Coronary artery (tissue), 2 donors: ENCODE data around the gene ALG1.
"Not testable (repeated sequence)": the region's sequence is repeated elsewhere in the genome, so short reads cannot be mapped to it uniquely, and the experiment has no call there.

Experiments
- DNase-seq: peaks from one replicate; pipeline ENCODE4 v3.0.0-alpha.2; 2017; ENCODE audit warnings: low spot score
- H3K27ac ChIP-seq, 2 donors: fragments of 200-600 bp; sonication (generic); one replicate each; pipeline ENCODE4 v1.5.1; 2016 to 2019
- H3K4me3 ChIP-seq: fragments of 200-600 bp; sonication (generic); 2 replicates; pipeline ENCODE4 v1.5.1; 2016; ENCODE audit warnings: mild to moderate bottlenecking, moderate library complexity
- TF ChIP-seq, protein P1 (sequence below): fragments of 200-600 bp; sonication (generic); IDR thresholded peaks from one replicate; pipeline ENCODE4 v1.5.1; 2019; ENCODE audit warnings: antibody characterized with exemption

The ALG1 gene

DNA sequence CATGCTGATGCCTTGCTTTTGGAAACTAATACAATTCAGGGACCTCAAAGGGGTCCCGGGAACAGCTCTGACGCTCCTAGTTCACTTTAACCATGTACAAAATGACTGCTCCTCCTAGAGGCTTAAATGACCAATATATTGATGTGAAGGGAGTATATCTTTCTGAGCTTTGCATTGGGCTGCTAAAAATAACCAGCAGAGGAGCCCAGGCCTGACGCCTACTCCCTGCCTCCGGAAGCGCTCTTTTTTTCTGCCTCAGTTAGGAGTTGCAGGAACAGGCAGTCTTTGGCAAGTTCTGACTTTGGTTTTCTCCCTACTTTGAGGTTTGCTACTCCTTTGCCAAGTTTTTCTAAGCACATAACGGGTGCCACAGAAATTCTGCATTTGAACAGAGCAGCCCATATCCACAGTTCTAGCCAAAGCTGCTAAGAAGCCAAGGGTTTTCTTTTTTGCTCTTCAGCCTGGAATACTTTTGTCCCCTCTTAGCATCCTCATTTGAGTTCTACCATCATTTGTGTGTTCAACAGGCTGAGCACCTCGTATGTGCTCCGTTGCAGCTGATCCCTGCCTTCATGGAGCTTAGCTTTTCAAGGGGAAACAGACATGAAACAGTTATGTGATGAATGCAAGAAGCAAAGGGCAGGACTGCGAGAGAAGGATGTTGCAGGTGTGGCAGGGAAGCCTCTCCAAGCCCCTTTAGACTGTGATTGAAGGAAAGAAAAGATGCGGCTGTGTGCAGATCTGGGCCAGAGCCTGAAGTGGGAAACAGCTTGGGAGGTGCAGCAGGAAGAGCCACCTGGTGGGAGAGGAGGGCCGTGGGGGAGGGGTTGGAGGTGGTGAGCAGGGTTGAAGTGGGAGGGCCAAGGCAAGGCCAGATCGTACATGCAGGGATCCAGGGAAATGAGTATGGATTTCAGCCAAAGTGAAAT, 35.2 kb upstream of the ALG1 start:
- H3K27ac ChIP-seq = no peak overlapping the region
- H3K4me3 ChIP-seq = no peak overlapping the region
- DNase-seq = no peak
- TF ChIP-seq, protein P1, sequence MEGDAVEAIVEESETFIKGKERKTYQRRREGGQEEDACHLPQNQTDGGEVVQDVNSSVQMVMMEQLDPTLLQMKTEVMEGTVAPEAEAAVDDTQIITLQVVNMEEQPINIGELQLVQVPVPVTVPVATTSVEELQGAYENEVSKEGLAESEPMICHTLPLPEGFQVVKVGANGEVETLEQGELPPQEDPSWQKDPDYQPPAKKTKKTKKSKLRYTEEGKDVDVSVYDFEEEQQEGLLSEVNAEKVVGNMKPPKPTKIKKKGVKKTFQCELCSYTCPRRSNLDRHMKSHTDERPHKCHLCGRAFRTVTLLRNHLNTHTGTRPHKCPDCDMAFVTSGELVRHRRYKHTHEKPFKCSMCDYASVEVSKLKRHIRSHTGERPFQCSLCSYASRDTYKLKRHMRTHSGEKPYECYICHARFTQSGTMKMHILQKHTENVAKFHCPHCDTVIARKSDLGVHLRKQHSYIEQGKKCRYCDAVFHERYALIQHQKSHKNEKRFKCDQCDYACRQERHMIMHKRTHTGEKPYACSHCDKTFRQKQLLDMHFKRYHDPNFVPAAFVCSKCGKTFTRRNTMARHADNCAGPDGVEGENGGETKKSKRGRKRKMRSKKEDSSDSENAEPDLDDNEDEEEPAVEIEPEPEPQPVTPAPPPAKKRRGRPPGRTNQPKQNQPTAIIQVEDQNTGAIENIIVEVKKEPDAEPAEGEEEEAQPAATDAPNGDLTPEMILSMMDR = no peak

DNA sequence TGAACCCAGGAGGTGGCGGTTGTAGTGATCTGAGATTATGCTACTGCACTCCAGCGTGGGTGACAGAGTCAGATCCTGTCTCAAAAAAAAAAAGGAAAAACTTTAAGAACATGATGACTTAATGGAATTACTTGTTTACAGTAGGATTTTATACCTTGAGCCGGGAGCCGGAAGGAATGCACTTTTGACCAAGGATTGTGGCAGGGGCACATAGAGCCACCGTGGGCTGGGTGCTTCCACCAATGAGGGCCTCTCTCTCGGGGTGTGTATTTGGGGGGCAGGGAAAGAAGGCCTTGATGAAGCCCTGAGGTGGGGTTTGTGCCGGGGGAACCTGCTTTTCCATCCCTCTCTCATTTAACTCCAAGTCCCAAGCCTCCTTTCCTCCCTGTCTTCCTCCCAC, 31.2 kb upstream of the ALG1 start:
- Histone ChIP-seq H3K4me3 (no peak overlapping the region), H3K27ac (no peak overlapping the region)
- TF ChIP-seq, protein P1 = no peak
- no peak for DNase-seq

DNA sequence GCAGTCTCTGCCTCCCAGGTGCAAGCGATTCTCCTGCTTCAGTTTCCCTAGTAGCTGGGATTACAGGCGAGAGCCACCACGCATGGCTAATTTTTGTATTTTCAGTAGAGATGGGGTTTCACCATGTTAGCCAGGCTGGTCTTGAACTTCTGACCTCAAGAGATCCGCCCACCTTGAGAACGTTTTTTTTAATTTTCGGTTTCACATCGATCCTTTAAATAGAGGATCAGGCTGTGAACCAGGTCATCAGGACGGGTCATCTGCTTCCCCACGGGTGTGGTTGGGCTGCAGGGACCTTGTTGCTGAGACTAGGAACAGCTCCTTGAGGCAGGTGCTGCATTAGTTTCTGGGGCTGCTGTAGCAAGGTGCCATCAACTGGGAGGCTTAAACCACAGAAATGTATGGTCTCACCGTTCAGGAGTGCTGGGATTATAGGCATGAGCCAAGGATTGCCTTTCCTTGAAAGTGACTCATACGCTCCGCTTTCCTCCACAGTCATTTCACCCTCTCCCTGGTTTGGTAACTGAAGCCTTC, 30.0 kb upstream of the ALG1 start:
- no peak overlapping the region for H3K4me3 ChIP-seq
- no peak for DNase-seq
- TF ChIP-seq, protein P1 = no peak
- no peak overlapping the region for H3K27ac ChIP-seq

DNA sequence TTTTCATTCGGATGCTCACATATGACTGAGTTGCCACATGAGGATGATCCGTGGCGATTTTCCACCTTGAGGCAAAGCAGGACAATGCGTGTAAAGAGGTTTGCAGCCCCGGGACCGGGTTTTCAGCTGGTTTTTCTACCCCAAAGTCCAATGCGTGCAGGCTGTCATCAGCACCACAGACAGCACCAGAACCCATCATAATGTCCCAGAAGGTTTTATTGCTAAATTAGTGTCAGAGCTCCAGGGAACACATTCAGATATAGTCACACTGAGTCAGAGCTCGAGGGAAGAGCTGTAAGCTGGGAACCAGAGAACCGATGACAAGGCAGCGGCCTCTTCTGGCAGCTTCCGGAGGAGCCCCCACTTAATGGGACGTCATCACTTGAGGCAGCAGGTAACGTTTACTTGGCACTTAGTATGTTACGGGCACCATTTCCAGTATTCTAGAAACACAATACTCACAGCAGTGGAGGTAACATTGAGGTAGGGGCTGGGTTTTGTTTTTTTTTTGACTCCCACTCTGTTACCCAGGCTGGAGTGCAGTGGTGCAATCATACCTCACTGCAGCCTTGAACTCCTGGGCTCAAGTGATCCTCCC, 29.0 kb upstream of the ALG1 start:
- H3K27ac ChIP-seq = no peak overlapping the region
- DNase-seq = no peak

DNA sequence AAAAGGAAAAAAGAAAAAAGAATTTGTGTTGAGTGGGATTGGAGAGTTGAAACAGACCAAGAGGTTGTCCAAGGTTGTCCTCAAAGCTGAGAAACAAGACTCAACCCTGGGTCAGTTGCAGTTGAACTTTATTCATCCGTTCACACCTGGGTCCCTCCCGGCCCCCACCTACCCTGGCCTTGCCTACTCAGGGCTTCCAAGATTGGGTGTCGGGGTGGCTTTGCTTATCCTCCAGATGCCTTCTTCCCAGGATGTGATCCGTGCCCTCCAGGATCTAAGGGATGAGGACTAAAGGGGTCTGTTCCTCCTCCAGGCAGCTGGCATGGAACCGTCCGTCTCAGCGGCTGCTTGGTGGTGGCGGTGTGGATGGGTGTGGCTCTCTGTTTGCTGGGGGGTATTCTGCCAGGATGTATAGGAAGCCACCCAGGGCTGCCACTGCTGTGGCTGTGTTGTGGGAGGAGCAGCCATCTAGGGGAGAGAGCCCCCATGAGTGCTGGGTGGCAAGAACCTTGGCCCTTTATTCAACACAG, 27.6 kb upstream of the ALG1 start:
- DNase-seq = no peak
- TF ChIP-seq, protein P1 = no peak
- Histone ChIP-seq H3K4me3 (no peak overlapping the region), H3K27ac (no peak overlapping the region)

More for the DNA sequence above, 29.0 kb upstream of the ALG1 start:
- TF ChIP-seq, protein P1 = no peak
- no peak overlapping the region for H3K4me3 ChIP-seq

DNA sequence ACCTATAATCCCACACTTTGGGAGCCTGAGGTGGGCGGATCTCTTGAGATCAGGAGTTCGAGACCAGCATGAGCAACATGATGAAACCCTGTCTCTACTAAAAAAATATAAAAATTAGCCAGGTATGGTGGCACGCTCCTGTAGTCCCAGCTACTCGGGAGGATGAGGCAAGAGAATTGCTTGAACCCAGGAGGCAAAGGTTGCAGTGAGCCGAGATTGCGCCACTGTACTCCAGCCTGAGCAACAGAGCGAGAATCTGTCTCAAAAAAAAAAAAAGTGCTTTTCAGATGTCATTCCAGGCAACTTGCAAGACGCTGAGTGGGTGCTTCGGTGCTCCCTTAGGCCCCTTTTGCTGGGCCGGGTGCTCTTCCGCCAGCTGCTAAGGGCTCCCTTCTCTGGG, 27.1 kb upstream of the ALG1 start:
- DNase-seq, H3K4me3 ChIP-seq, H3K27ac ChIP-seq: not testable (repeated sequence)

DNA sequence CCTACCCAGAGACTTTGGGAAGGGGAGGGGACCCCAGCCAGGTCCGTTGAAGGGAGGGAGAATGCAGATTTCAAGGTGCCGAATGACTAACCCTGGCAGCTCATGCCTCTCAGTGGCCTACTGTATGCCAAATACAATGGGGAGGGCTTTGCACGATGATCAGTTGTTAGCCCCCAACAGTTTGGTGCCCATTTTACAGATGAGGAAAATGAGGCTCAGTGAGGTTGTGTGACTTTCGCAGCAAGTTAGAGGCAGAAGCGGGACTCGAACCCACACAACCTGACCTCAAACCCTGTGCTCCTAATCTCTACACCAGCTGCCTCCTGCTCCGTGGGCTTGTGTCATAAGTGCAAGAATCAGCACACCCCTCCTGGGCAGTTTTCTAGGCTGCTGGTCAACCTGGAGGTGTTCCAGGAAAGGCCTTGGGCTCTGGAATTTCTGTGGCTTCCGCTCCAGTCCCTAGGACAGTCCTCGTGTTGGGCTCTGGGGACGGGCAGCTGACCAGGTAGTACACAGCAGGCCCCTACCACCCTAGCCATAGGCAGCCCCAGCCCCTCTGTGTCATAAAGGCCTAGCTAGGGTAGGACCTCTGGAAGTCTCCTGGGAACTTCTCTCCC, 26.0 kb upstream of the ALG1 start:
- TF ChIP-seq, protein P1 = no peak
- Histone ChIP-seq H3K27ac (no peak overlapping the region), H3K4me3 (no peak overlapping the region)
- no peak for DNase-seq
